Astrocyte (in vitro differentiated cells and primary cell): ENCODE results near the gene BPTF.
"Not testable (repeated sequence)": the region's sequence is repeated elsewhere in the genome, so short reads cannot be mapped to it uniquely, and the experiment has no call there.

Experiments used
- EZH2 ChIP-seq: IDR thresholded peaks from 2 replicates; pipeline ENCODE4 v1.6.1; 2012; ENCODE audit warnings: mild to moderate bottlenecking, low read length, inconsistent platforms; ENCODE audit not compliant: insufficient read depth
- TF ChIP-seq, protein P1 (sequence below): IDR thresholded peaks from 2 replicates; pipeline ENCODE4 v1.5.1; 2011; ENCODE audit warnings: low read depth, mild to moderate bottlenecking, inconsistent platforms, low read length, moderate library complexity; ENCODE audit not compliant: insufficient read depth

DNA sequence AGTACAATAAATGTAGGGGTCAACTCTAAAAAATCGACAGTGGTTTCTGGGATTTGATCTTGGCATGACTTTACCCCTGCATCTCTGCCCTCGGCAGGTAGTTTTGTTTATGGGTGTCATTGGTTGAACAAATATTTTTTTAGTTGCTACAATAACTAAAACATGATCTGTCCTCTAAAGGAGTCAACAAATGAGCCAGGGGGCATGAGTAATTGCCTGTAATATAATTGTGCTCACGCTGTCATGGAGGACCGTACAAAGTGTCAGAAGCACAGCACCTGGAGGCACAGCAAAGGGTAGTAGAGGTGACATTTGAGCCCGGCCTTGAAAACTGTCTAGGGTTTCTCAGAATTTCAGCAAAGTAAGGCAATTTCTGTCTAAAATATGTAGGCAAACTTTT lies 22.9 kb downstream of the BPTF start:
- TF ChIP-seq, protein P1, sequence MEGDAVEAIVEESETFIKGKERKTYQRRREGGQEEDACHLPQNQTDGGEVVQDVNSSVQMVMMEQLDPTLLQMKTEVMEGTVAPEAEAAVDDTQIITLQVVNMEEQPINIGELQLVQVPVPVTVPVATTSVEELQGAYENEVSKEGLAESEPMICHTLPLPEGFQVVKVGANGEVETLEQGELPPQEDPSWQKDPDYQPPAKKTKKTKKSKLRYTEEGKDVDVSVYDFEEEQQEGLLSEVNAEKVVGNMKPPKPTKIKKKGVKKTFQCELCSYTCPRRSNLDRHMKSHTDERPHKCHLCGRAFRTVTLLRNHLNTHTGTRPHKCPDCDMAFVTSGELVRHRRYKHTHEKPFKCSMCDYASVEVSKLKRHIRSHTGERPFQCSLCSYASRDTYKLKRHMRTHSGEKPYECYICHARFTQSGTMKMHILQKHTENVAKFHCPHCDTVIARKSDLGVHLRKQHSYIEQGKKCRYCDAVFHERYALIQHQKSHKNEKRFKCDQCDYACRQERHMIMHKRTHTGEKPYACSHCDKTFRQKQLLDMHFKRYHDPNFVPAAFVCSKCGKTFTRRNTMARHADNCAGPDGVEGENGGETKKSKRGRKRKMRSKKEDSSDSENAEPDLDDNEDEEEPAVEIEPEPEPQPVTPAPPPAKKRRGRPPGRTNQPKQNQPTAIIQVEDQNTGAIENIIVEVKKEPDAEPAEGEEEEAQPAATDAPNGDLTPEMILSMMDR: not testable (repeated sequence)
- not testable (repeated sequence) for TF ChIP-seq EZH2
